B cell (primary cell): ENCODE measurements around the gene GJC3. TPM values are rescaled to one million over a fixed set of nuclear protein-coding genes. Genes with fewer than 3 reads are reported as not detected.
A peak's percentile ranks its signal among the peaks of the same experiment; 100 is the strongest.

ENCODE experiments used
- ATAC-seq: fragments of 200-7000 bp; cut with Tn5 transposase; one replicate; pipeline ENCODE4 v1.10.0; 2021; ENCODE audit warnings: low read depth, mild to moderate bottlenecking, moderate number of reproducible peaks, moderate library complexity
- CTCF ChIA-PET: fragments of 350-600 bp; sonication (Branson Sonifier 250); formaldehyde crosslinking; loops from one replicate; lab custom pipeline; 2021; ENCODE audit warnings: antibody characterized with exemption, inconsistent platforms; lab: Charles Lee
- POLR2A ChIA-PET: fragments of 350-600 bp; sonication (Branson Sonifier 250); formaldehyde crosslinking; loops from one replicate; lab custom pipeline; 2021; ENCODE audit warnings: antibody characterized with exemption; lab: Charles Lee
- DNase-seq: peaks from one replicate; pipeline ENCODE4 v3.0.0; 2013
- H2AFZ ChIP-seq: 2 replicates; pipeline ENCODE4 v1.6.1; 2012; ENCODE audit warnings: mild to moderate bottlenecking, low read depth, low read length; ENCODE audit not compliant: insufficient read depth, poor library complexity, severe bottlenecking
- H3K27ac ChIP-seq, 2 donors: 1 replicate in 1 of 2; 2 replicates in 1 of 2; pipeline ENCODE4 v1.5.1; 2012 to 2013; ENCODE audit warnings: low read length in 2 of 2, mild to moderate bottlenecking in 2 of 2, moderate library complexity in 1 of 2
- H3K27me3 ChIP-seq, 4 experiments: fragments of 200-600 bp in 1 of 4; sonication (generic) in 1 of 4; replicated peaks in 1 of 4; 1 replicate in 2 of 4; 2 replicates in 2 of 4; pipeline versions ENCODE4 v1.6.1 to v1.7.0; 2013 to 2016; ENCODE audit warnings: low read length in 3 of 4, mild to moderate bottlenecking in 2 of 4, mixed read lengths in 1 of 4, moderate library complexity in 1 of 4; ENCODE audit not compliant: insufficient read depth in 4 of 4, control insufficient read depth in 3 of 4; ENCODE audit errors: control extremely low read depth in 1 of 4
- H3K36me3 ChIP-seq, 2 experiments: replicated peaks in 1 of 2; 1 replicate in 1 of 2; 2 replicates in 1 of 2; pipeline versions ENCODE4 v1.6.1 to v1.7.1; 2013; ENCODE audit warnings: low read length in 1 of 2; ENCODE audit not compliant: insufficient read depth in 2 of 2, control insufficient read depth in 1 of 2; ENCODE audit errors: control extremely low read depth in 1 of 2, extremely low read depth in 1 of 2
- H3K4me1 ChIP-seq, 2 donors: fragments of 200-600 bp in 1 of 2; sonication (generic) in 1 of 2; 1 replicate in 1 of 2; 2 replicates in 1 of 2; pipeline versions ENCODE4 v1.5.1 to v1.6.1; 2013 to 2017; ENCODE audit warnings: low read length in 2 of 2; ENCODE audit not compliant: control insufficient read depth in 2 of 2, insufficient read depth in 2 of 2
- H3K4me2 ChIP-seq: replicated peaks from 2 replicates; pipeline ENCODE3; 2012; ENCODE audit warnings: mild to moderate bottlenecking, low read depth, low read length; ENCODE audit not compliant: poor library complexity, severe bottlenecking
- H3K4me3 ChIP-seq, 5 experiments: fragments of 200-600 bp in 1 of 5; sonication (generic) in 1 of 5; 1 replicate in 3 of 5; 2 replicates in 2 of 5; pipeline versions ENCODE4 v1.5.1 to v1.7.0; 2011 to 2016; ENCODE audit warnings: low read length in 4 of 5, mild to moderate bottlenecking in 4 of 5, low read depth in 2 of 5, control low read depth in 1 of 5, moderate library complexity in 1 of 5; ENCODE audit not compliant: insufficient read depth in 1 of 5; ENCODE audit errors: control extremely low read depth in 1 of 5, extremely low read depth in 1 of 5
- H3K79me2 ChIP-seq: fragments of 200-600 bp; sonication (generic); one replicate; pipeline ENCODE4 v1.6.0; 2016; ENCODE audit warnings: low read length; ENCODE audit not compliant: control insufficient read depth, insufficient read depth
- H3K9ac ChIP-seq: fragments of 200-600 bp; sonication (generic); 2 replicates; pipeline ENCODE4 v1.6.1; 2017; ENCODE audit warnings: mild to moderate bottlenecking, low read length, moderate library complexity
- H3K9me3 ChIP-seq, 3 donors: one replicate each; pipeline versions ENCODE4 v1.6.1 to v1.7.1; 2013; ENCODE audit warnings: low read length in 2 of 3; ENCODE audit not compliant: control insufficient read depth in 2 of 3, insufficient read depth in 1 of 3; ENCODE audit errors: control extremely low read depth in 1 of 3
- H4K20me1 ChIP-seq: 2 replicates; pipeline ENCODE4 v1.6.0; 2012; ENCODE audit warnings: mild to moderate bottlenecking, low read length; ENCODE audit not compliant: insufficient read depth, control insufficient read depth, poor library complexity, severe bottlenecking
- H3K27ac Mint-ChIP-seq: one replicate; pipeline ENCODE4 v1.8.0; 2021; ENCODE audit warnings: mixed read lengths
- H3K27me3 Mint-ChIP-seq: one replicate; pipeline ENCODE4 v1.8.0; 2021; ENCODE audit warnings: mixed read lengths
- H3K4me1 Mint-ChIP-seq: one replicate; pipeline ENCODE4 v1.8.0; 2021; ENCODE audit warnings: mixed read lengths
- H3K4me3 Mint-ChIP-seq: one replicate; pipeline ENCODE4 v1.8.0; 2021; ENCODE audit warnings: mixed read lengths
- H3K9me3 Mint-ChIP-seq: one replicate; pipeline ENCODE4 v1.8.0; 2022; ENCODE audit warnings: mixed read lengths; ENCODE audit not compliant: insufficient read depth
- CTCF ChIP-seq: fragments of 200-600 bp; IDR thresholded peaks from one replicate; pipeline ENCODE4 v1.8.0; 2022; ENCODE audit warnings: antibody characterized with exemption, mild to moderate bottlenecking
- EZH2 ChIP-seq: IDR thresholded peaks from 2 replicates; pipeline ENCODE4 v1.6.1; 2012; ENCODE audit warnings: borderline replicate concordance, low read depth, mild to moderate bottlenecking, moderate library complexity, low read length; ENCODE audit not compliant: insufficient read depth, poor library complexity, severe bottlenecking
- WGBS: methylation state at CpG from one replicate; pipeline ENCODE4 v1.1.5; 2013; ENCODE audit warnings: missing lambda C conversion rate; ENCODE audit not compliant: insufficient coverage; 5-methylcytosine and 5-hydroxymethylcytosine counted together
- intact Hi-C: fragments of 100-400 bp; cut with micrococcal nuclease; formaldehyde crosslinking; loops from one replicate; pipeline ENCODE4 v1.10.0; 2022
- polyA plus RNA-seq: library from polyadenylated mRNA; depleted of rRNA; stranded (reverse); fragments of >200 nt; gene quantifications from 2 replicates; pipeline ENCODE4 v1.2.3, GENCODE V29; 2012
- total RNA-seq, 2 donors: library from RNA; stranded (reverse); fragments of 120-200 nt in 1 of 2; gene quantifications; 1 replicate in 1 of 2; 2 replicates in 1 of 2; pipeline versions ENCODE4 v1.2.3 to v1.2.4, GENCODE V29; 2013 to 2022

GJC3 gene
- total and polyA plus RNA-seq, 2 donors (not counting 1 experiment from before 2014, with no cell fraction given) = not detected

DNA sequence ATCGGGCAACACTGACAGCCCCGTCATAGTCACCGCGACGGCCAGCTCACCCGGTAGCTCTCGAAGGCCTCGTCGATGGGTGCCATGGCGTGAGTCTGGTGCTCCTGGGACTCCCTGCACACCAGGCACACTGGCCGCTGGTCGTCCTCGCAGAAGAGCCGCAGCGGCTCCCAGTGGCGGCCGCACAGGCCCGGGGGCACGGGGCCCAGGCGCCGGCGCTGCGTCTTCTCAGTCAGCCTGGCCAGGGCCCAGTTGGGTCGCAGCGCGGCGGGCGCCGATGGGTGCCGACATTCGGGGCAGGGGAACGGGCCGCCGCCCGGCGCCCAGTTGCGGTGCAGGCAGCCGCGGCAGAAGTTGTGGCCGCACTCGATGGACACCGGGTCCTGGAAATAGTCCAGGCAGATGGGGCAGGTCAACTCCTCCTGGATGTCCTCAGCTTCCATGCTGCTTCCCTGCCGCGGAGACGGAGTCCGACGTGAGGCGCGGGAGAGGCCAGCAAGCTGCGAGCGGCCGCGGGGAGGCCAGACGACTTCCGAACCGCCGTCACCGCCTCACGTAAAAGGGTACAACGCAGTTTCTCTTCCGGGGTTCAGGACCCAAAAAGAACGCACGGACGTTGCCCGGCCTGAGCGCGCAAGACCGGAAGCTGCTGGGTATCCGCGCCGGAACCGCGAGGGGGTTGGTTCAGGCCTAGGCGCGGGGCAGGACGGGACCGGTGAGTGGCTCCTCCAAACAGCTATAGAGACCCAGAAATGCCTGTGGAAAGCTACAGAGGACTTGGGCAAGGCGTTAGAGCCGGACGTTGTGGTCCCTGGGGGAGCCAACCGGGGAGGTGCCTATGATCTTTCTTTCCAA is 10.2 kb downstream of the GJC3 start, which contains the start of gene TRIM4:
Gene TRIM4 (minus strand): TSS at position 572 of the 855 bp plus-strand sequence. CDS start 129 bp downstream, at position 443.
- H2AFZ ChIP-seq = peak within 1 kb of the TSS; percentile 97
- Mint-ChIP-seq H3K27me3 (peaks cover 6% of the 10 kb centered on the region), H3K27ac (peak within 1 kb of the TSS; percentile 97), H3K4me3 (peak within 1 kb of the TSS; percentile 96), H3K9me3 (no peaks in the 10 kb centered on the region), H3K4me1 (peaks cover 47% of the 10 kb centered on the region)
- peak within 1 kb of the TSS; percentile 81 to 93 for H3K27ac ChIP-seq
- ATAC-seq (peak; percentile 97), DNase-seq (peak; percentile 92)
- ChIA-PET POLR2A (interaction anchor here (0.5 to 1.2 kb wide), 8 partner anchors 13 to 509 kb away, joined by 3 to 8 read pairs (median 4); partner anchors contain the start of genes AP4M1, MCM7, ZCWPW1 and ZSCAN21), CTCF (interaction anchor here (0.7 to 9.2 kb wide), 11 partner anchors 9 to 786 kb away, joined by 3 to 94 read pairs (median 3); partner anchors contain the start of genes POP7 and ZSCAN25)
- peaks cover 7% of the 10 kb centered on the region for H4K20me1 ChIP-seq
- H3K4me3 ChIP-seq = peak within 1 kb of the TSS; percentile 65 to 89 (median 78)
- peak within 1 kb of the TSS; percentile 89 for H3K9ac ChIP-seq
- peaks cover 58% of the 10 kb centered on the region for H3K79me2 ChIP-seq
- H3K9me3 ChIP-seq = peaks cover 0 to 4% (median 0%) of the 10 kb centered on the region in 3 donors
- peak within 1 kb of the TSS; percentile 80 for H3K4me2 ChIP-seq
- TF ChIP-seq CTCF (peak; percentile 21), EZH2 (no peak)
- peaks cover 0 to 20% of the 10 kb centered on the region in 2 experiments for H3K36me3 ChIP-seq
- H3K4me1 ChIP-seq = peaks cover 32 to 35% of the 10 kb centered on the region in 2 donors
- no peaks in the 10 kb centered on the region for H3K27me3 ChIP-seq
- 2% methylated on average over 81 of the region's 81 CpGs for WGBS
- intact Hi-C loops = loop anchor here (1.0 to 2.0 kb wide), 5 partner anchors 96 to 360 kb away; partner anchors contain the start of genes ZKSCAN1, ZNF3, ZNF655 and ZSCAN21
